Endothelial cell of hepatic sinusoid (primary cell): ENCODE measurements around the gene CCDC167.
"Not testable (repeated sequence)": the region's sequence is repeated elsewhere in the genome, so short reads cannot be mapped to it uniquely, and the experiment has no call there.

Source experiments
- in situ Hi-C: cut with HindIII; loops from 2 replicates; pipeline ENCODE4 v1.10.0; 2017; ENCODE audit warnings: low sequenced_read_pairs

The CCDC167 gene

GRCh38 chr6:37477656-37478435 is 21.8 kb downstream of the CCDC167 start:
- in situ Hi-C loops = no loop called here

- in situ Hi-C loops = no loop called here
Observed at GRCh38 chr6:37477191-37477590, 22.5 kb downstream of the CCDC167 start.

- in situ Hi-C loops = no loop called here
Observed at GRCh38 chr6:37474316-37474715, 25.4 kb downstream of the CCDC167 start.

- in situ Hi-C loops = no loop called here
Observed at GRCh38 chr6:37473364-37474095, 26.2 kb downstream of the CCDC167 start.

GRCh38 chr6:37467718-37468117 is 32.0 kb downstream of the CCDC167 start:
- in situ Hi-C loops = loop anchor here (10.0 kb wide), 1 partner anchor 397 kb away; no protein-coding TSS in a partner anchor

DNA sequence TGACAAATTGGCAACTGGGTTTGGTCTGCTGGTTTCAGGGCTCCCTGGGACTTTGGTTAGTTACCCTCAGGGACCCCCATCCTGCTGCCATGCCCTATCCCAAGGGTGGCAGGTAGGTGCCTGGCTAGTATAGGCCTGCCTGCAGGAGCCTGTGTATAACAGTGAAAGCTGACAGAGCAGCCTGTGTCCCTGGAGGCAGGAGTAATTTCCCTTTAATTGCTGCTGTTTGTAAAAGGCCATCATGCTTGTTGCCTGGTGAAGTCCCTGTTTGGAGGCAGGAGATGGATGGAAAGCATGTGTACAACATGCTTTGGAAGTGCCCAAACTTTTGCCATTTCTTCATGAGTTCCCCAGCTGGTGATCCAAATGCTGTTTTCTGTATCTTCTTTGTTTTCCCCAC is 36.6 kb downstream of the CCDC167 start:
- in situ Hi-C loops = loop anchor here (10.0 kb wide), 1 partner anchor 402 kb away; no protein-coding TSS in a partner anchor

DNA sequence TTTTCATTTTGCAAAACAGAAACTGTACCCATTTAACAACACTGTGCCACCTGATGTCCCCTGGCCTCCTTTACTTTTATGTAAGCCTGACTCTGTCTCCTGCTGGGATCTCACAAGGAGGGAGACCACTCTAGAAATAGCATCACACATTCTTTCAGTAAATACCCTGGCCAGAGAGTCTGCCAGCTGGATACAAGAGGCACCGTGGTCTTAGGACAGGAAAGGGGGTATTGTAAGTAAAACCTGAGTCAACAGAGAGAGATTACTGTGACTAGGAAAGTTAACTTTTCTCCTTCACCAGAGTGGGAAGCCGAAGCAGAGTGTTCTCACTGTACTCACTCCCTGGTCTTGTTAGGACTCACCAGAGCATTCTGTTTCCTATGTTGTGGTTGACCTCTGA is 38.9 kb downstream of the CCDC167 start:
- in situ Hi-C loops = loop anchor here (10.0 kb wide), 1 partner anchor 404 kb away; no protein-coding TSS in a partner anchor

GRCh38 chr6:37459981-37460800 is 39.5 kb downstream of the CCDC167 start:
- in situ Hi-C loops = loop anchor here (10.0 kb wide), 1 partner anchor 405 kb away; no protein-coding TSS in a partner anchor

GRCh38 chr6:37456816-37457560 is 42.7 kb downstream of the CCDC167 start:
- in situ Hi-C loops = no loop called here

- in situ Hi-C loops = no loop called here
Observed at GRCh38 chr6:37456126-37456525, 43.6 kb downstream of the CCDC167 start.

DNA sequence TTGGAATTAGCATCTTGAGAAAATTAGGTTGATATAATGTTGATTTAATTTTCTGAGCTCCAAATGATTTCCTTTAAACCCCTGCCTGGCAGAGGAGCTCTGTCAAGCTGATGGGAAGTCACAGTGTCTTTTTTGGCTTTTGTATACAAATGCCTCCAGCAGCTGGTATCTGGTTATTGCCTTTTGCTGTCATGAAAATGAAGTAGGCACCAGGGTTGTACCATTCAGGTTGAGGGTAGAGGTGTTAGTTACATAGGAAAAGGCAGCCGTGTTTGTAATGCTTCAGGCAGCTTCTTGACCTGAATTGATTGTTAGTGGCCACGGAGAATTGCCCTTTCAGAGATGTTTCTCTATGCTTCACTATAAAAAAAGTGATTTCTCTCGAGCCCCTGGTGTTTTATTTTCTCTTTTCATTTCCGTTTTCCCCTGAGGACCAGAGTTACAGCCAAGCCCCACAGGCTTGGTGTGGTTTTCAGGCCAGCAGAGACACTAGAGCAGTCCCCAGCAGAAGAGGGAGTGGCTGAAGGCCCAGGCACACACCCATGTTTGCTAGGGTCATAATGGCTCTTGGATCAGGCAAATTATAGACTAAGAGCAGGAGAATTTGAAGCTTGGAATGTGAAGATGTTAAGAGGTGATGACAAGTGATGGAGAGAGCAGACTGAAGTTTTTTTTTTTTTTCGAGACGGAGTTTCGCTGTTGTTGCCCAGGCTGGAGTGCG is 45.1 kb downstream of the CCDC167 start:
- in situ Hi-C loops = no loop called here

- in situ Hi-C loops = no loop called here
Observed at GRCh38 chr6:37452522-37452921, 47.2 kb downstream of the CCDC167 start.

GRCh38 chr6:37451441-37452193 is 48.1 kb downstream of the CCDC167 start:
- in situ Hi-C loops = no loop called here

DNA sequence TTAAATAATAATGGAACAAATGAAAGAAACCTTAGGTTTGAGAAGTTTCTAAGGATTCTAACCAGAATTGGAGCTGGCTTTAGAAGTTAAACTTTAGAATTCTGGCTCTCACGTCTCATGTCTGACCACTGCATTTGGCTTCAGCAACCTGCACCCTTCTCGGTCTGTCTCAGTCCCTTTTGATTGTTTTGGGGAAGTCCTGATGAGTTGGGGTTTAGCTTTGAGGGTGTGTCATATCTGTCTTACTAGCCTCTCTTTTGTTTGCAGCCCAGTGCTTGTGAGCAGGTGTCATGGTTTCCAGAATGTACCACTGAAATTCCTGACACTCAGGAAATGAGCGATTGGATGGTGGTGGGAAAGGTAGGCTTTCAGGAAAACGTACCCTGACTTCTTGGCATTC is 49.7 kb downstream of the CCDC167 start:
- in situ Hi-C loops = no loop called here

- in situ Hi-C loops = not testable (repeated sequence)
Observed at GRCh38 chr6:37443216-37443542, 56.5 kb downstream of the CCDC167 start.

DNA sequence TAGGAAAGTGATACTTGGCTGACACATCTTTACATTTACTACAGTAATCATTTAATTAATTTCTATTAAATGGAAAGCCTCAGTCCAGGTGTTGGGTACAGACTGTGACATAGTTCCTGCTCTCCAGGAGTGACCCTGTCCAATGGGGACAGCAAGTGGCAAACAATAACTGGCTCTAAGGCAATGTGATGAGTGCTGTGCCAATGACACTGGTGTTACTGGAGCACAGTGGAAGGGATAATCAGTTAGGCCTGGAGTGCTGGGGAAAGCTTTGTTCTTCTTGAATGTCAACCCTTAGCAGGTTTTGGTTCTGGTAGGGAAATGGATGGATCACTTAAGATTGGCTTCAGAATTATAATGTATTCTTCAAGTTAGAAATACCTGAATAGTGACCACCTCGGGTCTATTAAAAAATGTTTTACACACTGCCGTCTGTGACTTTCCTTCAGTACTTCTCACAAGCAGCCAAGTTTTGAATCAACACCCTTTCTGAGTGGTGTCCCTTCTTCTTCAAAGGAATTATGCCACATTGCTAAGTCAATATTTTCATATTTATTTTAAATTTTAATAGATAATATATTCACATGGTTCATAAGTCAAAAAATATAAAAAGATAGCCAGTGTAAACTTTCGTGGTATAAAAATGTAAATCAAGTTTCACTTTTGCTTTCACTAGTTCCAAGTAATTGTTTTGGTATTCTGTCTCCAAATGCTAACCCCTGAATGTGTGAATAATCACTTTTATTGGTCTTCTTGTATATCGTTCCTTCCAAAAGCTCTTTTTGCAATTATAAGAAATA is 57.1 kb downstream of the CCDC167 start:
- in situ Hi-C loops = no loop called here

DNA sequence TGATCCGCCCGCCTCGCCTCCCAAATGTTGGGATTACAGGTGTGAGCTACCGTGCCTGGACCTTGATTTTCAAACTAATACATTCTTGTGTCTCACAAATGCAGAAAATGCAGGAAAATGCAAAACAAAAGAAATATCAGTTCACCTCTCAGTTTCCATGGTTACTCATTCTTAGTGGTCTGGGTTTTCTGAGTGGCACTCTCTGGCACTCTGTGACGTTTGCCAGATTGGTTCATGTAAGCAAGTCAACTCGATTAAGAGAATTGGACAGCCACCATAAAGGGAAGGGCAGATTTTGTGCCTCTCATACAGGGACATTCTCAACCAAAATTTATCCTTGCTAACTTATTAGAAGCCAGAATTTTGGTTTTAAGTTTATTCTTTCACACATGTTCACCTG is 58.0 kb downstream of the CCDC167 start:
- in situ Hi-C loops = no loop called here

- in situ Hi-C loops = no loop called here
Observed at GRCh38 chr6:37438930-37439329, 60.8 kb downstream of the CCDC167 start.
